Karpas-422 (cell line): ENCODE measurements around the gene ASB18. TPM values are rescaled to one million over a fixed set of nuclear protein-coding genes. Genes with fewer than 3 reads are reported as not detected.

Experiments used
- DNase-seq: peaks from one replicate; pipeline ENCODE4 v3.0.0-alpha.2; 2015
- H2AFZ ChIP-seq: fragments of 200-600 bp; sonication (generic); 2 replicates; pipeline ENCODE4 v1.6.1; 2014; ENCODE audit warnings: antibody characterized with exemption, low read length, mixed read lengths
- H3K27ac ChIP-seq: fragments of 200-600 bp; sonication (generic); 2 replicates; pipeline ENCODE4 v1.5.1; 2014; ENCODE audit warnings: mild to moderate bottlenecking, low read length, moderate library complexity
- H3K27me3 ChIP-seq: fragments of 200-600 bp; sonication (generic); 2 replicates; pipeline ENCODE4 v1.6.1; 2014; ENCODE audit warnings: low read length, mixed read lengths
- H3K36me3 ChIP-seq: fragments of 200-600 bp; sonication (generic); 2 replicates; pipeline ENCODE4 v1.6.1; 2014; ENCODE audit warnings: low read length, mixed read lengths; ENCODE audit not compliant: insufficient read depth
- H3K4me1 ChIP-seq: fragments of 200-600 bp; sonication (generic); 2 replicates; pipeline ENCODE4 v1.6.1; 2014; ENCODE audit warnings: mild to moderate bottlenecking, low read length, mixed read lengths
- H3K4me2 ChIP-seq: fragments of 200-600 bp; sonication (generic); 2 replicates; pipeline ENCODE4 v1.6.1; 2014; ENCODE audit warnings: low read length, low read depth, mild to moderate bottlenecking; ENCODE audit not compliant: poor library complexity, severe bottlenecking
- H3K4me3 ChIP-seq: fragments of 200-600 bp; sonication (generic); 2 replicates; pipeline ENCODE4 v1.5.1; 2014; ENCODE audit warnings: mild to moderate bottlenecking, antibody characterized with exemption, low read length, mixed read lengths
- H3K79me2 ChIP-seq: fragments of 200-600 bp; sonication (generic); 2 replicates; pipeline ENCODE4 v1.6.1; 2014; ENCODE audit warnings: mild to moderate bottlenecking, low read length, mixed read lengths
- H3K9ac ChIP-seq: fragments of 200-600 bp; sonication (generic); 2 replicates; pipeline ENCODE4 v1.6.0; 2014; ENCODE audit warnings: low read length
- H3K9me2 ChIP-seq: fragments of 200-600 bp; sonication (generic), shearing (Covaris generic); replicated peaks from 2 replicates; pipeline ENCODE4 v1.6.0; 2014; ENCODE audit warnings: mild to moderate bottlenecking, low read length, moderate library complexity; ENCODE audit not compliant: insufficient read depth
- H3K9me3 ChIP-seq: fragments of 300-700, 200-600 bp; sonication (generic); 2 replicates; pipeline ENCODE4 v1.6.1; 2014; ENCODE audit warnings: low read length, mixed read lengths
- H4K20me1 ChIP-seq: fragments of 200-600 bp; sonication (generic); 2 replicates; pipeline ENCODE4 v1.6.1; 2014; ENCODE audit warnings: mild to moderate bottlenecking, antibody characterized with exemption, low read length, low read depth; ENCODE audit not compliant: insufficient read depth
- total RNA-seq: library from RNA; depleted of rRNA; stranded (reverse); fragments of >200 nt; shearing (Covaris generic); gene quantifications from 2 replicates; pipeline ENCODE4 v1.2.3, GENCODE V29; 2014; ENCODE audit warnings: low replicate concordance

ASB18 gene
- total RNA-seq, 1 experiment from 2014 or later: not detected

DNA sequence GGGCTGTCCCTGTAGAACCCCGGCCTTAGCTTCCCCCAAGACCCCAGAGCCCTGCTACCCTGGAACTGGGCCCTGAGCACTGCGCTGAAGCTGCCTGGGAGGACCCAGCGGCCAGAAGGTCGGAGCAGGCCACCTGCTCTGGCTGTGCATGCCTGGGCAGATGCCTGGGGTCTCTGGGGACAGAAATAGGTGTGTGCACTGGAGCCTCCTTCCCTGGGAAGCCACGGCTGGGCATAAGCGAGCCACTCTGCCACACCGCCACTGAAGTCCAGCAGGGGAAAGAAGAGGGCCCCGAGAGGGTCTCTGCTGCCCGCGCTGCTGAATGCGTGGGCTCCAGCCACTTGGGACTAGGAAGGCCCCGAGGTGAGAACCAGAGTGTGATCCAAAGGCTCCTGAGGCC is 102.7 kb downstream of the ASB18 start:
- no peak overlapping the region for H3K4me2 ChIP-seq
- no peak overlapping the region for H3K27ac ChIP-seq
- no peaks in the 10 kb centered on the region for H3K27me3 ChIP-seq
- no peaks in the 10 kb centered on the region for H3K9me3 ChIP-seq
- no peaks in the 10 kb centered on the region for H3K4me1 ChIP-seq
- H3K4me3 ChIP-seq: no peak overlapping the region
- H3K9me2 ChIP-seq: no peaks in the 10 kb centered on the region
- H4K20me1 ChIP-seq: no peaks in the 10 kb centered on the region
- H3K79me2 ChIP-seq: no peaks in the 10 kb centered on the region
- no peaks in the 10 kb centered on the region for H3K36me3 ChIP-seq
- H2AFZ ChIP-seq: no peak overlapping the region
- H3K9ac ChIP-seq: no peak overlapping the region
- DNase-seq: no peak

DNA sequence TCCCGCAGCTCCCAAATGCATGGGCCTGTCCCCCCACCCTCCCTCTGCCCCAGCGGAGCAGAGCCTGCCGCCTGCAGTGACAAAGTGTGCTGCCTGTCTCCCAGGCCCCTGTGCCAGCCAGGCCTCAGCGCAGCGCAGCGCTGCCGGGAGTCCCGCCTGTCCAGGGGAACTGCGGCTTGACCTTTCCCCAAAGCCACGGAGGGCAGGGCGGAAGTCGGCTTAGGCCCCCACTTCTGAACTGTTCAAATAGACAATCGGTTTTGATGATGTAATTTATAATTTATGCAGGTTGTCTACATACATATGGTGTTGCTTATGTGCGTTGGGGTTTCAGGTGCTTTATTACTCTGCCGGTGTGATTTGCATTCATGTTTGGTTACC is 103.1 kb downstream of the ASB18 start:
- no peaks in the 10 kb centered on the region for H3K4me1 ChIP-seq

DNA sequence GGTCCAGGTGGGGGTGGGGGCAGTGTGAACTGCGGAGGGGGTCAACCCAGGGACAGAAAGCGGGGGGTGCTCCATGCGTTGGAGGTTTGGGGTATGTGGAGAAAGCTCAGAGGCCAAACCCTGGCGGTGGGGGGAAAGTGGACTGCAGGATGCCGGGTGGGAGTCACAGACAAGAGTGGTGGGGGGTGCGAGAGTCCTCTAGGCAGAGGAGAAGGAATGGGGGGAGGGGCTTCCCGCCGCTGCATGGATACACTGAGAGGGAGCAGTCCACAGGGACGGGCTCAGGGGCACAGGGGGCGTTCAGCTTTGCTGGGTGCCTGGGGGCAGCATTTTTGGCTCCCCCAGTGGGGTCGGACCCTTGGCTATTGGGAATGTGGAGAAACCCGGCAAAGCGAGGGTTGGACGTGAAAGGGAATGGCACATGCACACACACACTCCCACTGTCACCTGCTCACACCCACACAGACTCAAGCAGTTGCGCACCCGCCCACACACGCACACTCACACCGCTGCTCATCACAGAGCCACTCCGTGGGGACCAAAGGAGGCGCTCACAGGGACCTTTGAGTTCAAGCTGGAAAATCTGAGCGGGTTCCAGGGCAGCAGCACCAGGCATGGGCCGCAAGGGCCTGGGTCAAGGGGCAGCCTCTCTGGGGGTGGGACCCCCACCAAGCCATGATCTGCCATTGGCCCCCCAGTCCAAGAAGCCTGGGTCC is 103.7 kb downstream of the ASB18 start:
- H3K4me2 ChIP-seq: no peak overlapping the region
- no peaks in the 10 kb centered on the region for H3K36me3 ChIP-seq
- H3K9ac ChIP-seq: no peak overlapping the region
- no peaks in the 10 kb centered on the region for H3K9me3 ChIP-seq
- no peaks in the 10 kb centered on the region for H3K9me2 ChIP-seq
- no peak overlapping the region for H3K4me3 ChIP-seq
- DNase-seq: no peak
- H4K20me1 ChIP-seq: no peaks in the 10 kb centered on the region
- H3K27me3 ChIP-seq: no peaks in the 10 kb centered on the region
- no peak overlapping the region for H2AFZ ChIP-seq
- H3K79me2 ChIP-seq: no peaks in the 10 kb centered on the region
- H3K27ac ChIP-seq: no peak overlapping the region
- H3K4me1 ChIP-seq: no peaks in the 10 kb centered on the region

More for the DNA sequence above, 103.1 kb downstream of the ASB18 start:
- Histone ChIP-seq H3K36me3 (no peaks in the 10 kb centered on the region), H3K4me2 (no peak overlapping the region), H4K20me1 (no peaks in the 10 kb centered on the region), H3K79me2 (no peaks in the 10 kb centered on the region), H3K27me3 (no peaks in the 10 kb centered on the region), H3K4me3 (no peak overlapping the region), H3K9me3 (no peaks in the 10 kb centered on the region), H3K27ac (no peak overlapping the region), H3K9ac (no peak overlapping the region), H3K9me2 (no peaks in the 10 kb centered on the region), H2AFZ (no peak overlapping the region)
- no peak for DNase-seq

DNA sequence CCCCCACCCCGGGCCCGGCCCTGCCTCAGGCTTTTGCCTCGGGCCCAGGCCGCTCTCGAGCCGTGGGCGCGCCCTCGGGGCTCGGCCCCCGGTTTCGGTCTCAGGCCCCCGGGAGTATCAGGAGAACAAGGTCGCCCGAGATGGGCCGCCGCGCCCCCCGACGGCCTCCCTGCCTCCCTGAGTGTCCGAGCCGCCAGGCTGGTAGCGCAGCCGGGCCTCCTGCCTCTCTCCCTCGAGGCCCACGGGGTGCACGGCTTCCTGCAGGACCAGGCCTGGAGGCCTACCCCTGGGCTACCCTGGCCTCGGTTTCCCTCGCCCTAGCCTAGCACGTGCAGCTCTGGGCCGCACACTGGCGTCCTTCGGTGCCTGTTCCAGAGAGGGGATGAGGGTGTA is 104.4 kb downstream of the ASB18 start:
- Histone ChIP-seq H3K79me2 (no peaks in the 10 kb centered on the region), H3K27me3 (no peaks in the 10 kb centered on the region), H3K27ac (no peak overlapping the region), H4K20me1 (no peaks in the 10 kb centered on the region), H3K9me3 (no peaks in the 10 kb centered on the region), H3K4me3 (no peak overlapping the region), H2AFZ (no peak overlapping the region), H3K9ac (no peak overlapping the region), H3K36me3 (no peaks in the 10 kb centered on the region), H3K4me2 (no peak overlapping the region), H3K4me1 (no peaks in the 10 kb centered on the region), H3K9me2 (no peaks in the 10 kb centered on the region)
- DNase-seq: no peak

DNA sequence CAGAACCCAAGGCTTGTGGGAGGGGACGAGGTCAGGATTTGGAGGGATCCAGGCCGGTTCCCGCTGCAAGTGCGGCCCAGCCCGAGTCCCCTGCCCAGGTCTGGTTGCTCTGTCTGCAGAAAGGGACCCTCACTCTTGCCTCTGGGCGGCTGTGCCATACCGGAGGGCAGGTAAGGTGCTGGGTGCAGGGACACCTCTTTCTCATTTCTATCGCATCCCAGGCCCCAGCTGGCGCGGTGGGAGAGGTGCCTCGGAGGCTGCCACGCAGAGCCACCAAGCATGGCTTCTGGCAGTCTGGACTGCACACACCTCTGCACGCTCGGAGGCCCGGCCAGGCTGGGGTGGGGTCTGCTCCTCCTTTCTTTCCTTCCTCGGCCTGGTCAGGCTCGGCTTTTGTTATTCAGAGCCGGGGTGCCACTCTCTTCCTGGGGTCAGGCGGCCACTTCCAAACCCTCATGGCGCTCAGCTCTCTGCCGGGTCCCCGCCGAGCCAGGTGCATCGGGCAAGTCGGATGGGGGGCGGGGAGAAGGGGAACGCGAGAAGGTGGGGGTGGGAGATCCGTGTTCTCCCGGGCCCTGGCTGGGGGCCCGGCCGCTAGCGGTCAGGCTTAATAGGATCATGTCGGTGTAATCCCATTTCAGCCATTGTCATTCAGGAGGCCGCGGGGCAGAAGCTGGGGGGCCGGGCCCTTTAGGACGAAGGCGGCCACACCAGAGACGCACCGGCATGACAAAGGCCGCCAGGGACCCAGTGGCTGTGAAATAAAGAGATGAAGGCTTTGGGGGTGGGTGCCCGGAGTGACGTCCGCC is 105.0 kb downstream of the ASB18 start:
- Histone ChIP-seq H3K4me3 (no peak overlapping the region), H3K27me3 (no peaks in the 10 kb centered on the region), H3K9me3 (no peaks in the 10 kb centered on the region), H3K79me2 (no peaks in the 10 kb centered on the region), H3K4me2 (no peak overlapping the region), H2AFZ (no peak overlapping the region), H3K27ac (no peak overlapping the region), H4K20me1 (no peaks in the 10 kb centered on the region), H3K9me2 (no peaks in the 10 kb centered on the region), H3K9ac (no peak overlapping the region), H3K36me3 (no peaks in the 10 kb centered on the region), H3K4me1 (no peaks in the 10 kb centered on the region)
- no peak for DNase-seq

DNA sequence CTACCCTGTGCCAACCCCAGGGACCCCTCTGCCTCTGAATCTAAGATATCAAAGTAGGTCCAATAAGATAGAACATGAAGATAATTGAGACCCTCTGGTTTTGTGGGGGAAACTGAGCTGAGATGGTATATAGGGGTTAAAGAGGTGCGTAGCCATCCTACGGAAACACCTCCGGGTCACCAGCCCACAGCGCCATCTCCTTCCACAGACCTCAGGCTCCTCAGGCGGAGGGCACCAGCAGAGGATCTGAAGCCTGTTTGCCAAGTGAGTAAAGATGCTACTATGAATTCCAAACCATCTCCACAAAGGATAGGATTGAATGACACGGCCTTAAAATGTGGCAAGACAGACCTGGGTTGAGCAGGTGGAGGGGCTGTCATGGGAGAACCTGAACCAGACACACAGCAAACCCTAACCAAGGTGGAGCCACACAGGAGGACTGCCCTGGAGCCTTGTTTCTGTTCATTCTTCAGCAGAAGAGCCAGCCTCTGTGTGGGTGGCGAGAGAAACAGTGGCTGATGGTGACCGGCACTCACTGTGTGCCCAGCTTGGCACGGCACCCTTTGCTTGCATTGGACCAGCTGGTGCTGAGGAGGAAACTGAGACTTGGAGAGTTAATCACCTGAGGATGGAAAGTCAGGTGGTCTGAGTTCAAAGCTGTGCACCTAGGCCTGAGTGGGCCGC is 106.2 kb downstream of the ASB18 start:
- no peak overlapping the region for H3K9ac ChIP-seq
- H3K4me1 ChIP-seq: no peaks in the 10 kb centered on the region
- H3K27me3 ChIP-seq: no peaks in the 10 kb centered on the region

DNA sequence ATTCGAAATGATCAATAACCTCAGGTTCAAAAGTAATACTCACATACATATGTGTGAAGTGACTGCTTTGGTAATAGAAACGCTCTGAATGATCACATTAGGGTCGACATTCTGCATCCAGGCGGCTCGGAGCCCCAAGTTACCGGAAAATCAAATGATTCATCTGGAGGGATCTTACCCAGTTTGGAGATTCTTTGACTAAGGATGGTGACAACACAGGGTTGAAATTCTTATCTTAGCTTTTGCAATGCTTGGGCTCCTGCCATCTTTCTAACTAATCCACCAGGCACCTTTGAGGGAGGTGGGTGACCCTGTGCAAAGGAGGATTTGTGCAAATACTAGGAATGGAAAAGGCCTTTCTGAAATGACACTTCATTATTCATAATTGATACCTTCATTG is 106.8 kb downstream of the ASB18 start:
- no peaks in the 10 kb centered on the region for H3K4me1 ChIP-seq
- no peaks in the 10 kb centered on the region for H3K9me2 ChIP-seq
- H3K27me3 ChIP-seq: no peaks in the 10 kb centered on the region
- H3K36me3 ChIP-seq: no peaks in the 10 kb centered on the region
- H3K4me3 ChIP-seq: no peak overlapping the region
- H2AFZ ChIP-seq: no peak overlapping the region
- no peaks in the 10 kb centered on the region for H3K79me2 ChIP-seq
- no peak overlapping the region for H3K4me2 ChIP-seq
- H4K20me1 ChIP-seq: no peaks in the 10 kb centered on the region
- H3K9me3 ChIP-seq: no peaks in the 10 kb centered on the region
- no peak overlapping the region for H3K9ac ChIP-seq
- no peak overlapping the region for H3K27ac ChIP-seq
- DNase-seq: no peak

More for the DNA sequence above, 106.2 kb downstream of the ASB18 start:
- Histone ChIP-seq H3K79me2 (no peaks in the 10 kb centered on the region), H3K4me2 (no peak overlapping the region), H4K20me1 (no peaks in the 10 kb centered on the region), H3K9me3 (no peaks in the 10 kb centered on the region), H2AFZ (no peak overlapping the region), H3K27ac (no peak overlapping the region), H3K9me2 (no peaks in the 10 kb centered on the region), H3K36me3 (no peaks in the 10 kb centered on the region), H3K4me3 (no peak overlapping the region)
- DNase-seq: no peak

DNA sequence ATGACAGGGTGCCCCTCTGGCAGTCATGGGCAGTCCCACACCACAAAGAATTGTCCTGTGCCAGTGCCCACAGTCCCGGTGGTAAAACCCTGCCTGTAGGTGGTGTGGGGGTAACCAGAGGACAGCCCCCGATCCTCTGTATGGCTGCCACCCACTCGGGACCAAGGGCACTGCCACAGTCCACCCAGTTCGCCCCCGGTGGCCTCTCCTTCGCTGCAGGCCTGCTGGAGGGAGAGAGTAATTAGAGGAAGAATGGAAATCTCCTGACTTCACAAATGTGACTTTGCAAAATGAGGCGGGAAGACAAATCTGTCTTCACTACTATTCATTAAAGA is 107.4 kb downstream of the ASB18 start:
- Histone ChIP-seq H3K27me3 (no peaks in the 10 kb centered on the region), H3K27ac (no peak overlapping the region), H3K9me2 (no peaks in the 10 kb centered on the region), H3K4me1 (no peaks in the 10 kb centered on the region), H4K20me1 (no peaks in the 10 kb centered on the region), H3K9me3 (no peaks in the 10 kb centered on the region), H3K79me2 (no peaks in the 10 kb centered on the region), H3K9ac (no peak overlapping the region), H3K4me2 (no peak overlapping the region), H2AFZ (no peak overlapping the region), H3K4me3 (no peak overlapping the region), H3K36me3 (no peaks in the 10 kb centered on the region)
- no peak for DNase-seq
